DMS153 treated with DMSO at 0.1 percent for 48 hours (cell line): ENCODE data around the gene CNN3.

Source experiments
- DNase-seq: peaks from one replicate; lab custom pipeline; 2025; ENCODE audit not compliant: unreplicated experiment; lab: John Stamatoyannopoulos, UW

The CNN3 gene

GRCh38 chr1:94888201-94888600 is 38.7 kb downstream of the CNN3 start:
- DNase-seq: no peak

- no peak for DNase-seq
These were observed 39.2 kb downstream of the CNN3 start for GRCh38 chr1:94887603-94888171.

GRCh38 chr1:94887106-94887505 is 39.8 kb downstream of the CNN3 start:
- DNase-seq: no peak

- no peak for DNase-seq
These were observed 40.5 kb downstream of the CNN3 start for GRCh38 chr1:94886361-94886760.

- DNase-seq: no peak
These were observed 42.4 kb downstream of the CNN3 start for GRCh38 chr1:94884507-94884906.

GRCh38 chr1:94884106-94884505 is 42.8 kb downstream of the CNN3 start:
- peak; percentile 41 for DNase-seq

GRCh38 chr1:94883691-94884090 is 43.2 kb downstream of the CNN3 start:
- DNase-seq: peak; percentile 41

- DNase-seq: no peak
These were observed 48.6 kb downstream of the CNN3 start for GRCh38 chr1:94878329-94878728.

GRCh38 chr1:94876362-94876761 is 50.5 kb downstream of the CNN3 start:
- DNase-seq: no peak

GRCh38 chr1:94875794-94876193 is 51.1 kb downstream of the CNN3 start:
- no peak for DNase-seq

- no peak for DNase-seq
These were observed 52.5 kb downstream of the CNN3 start for GRCh38 chr1:94874423-94874822.

GRCh38 chr1:94873520-94874351 is 53.2 kb downstream of the CNN3 start:
- peak; percentile 64 for DNase-seq

- no peak for DNase-seq
These were observed 54.0 kb downstream of the CNN3 start for GRCh38 chr1:94872771-94873495.

- DNase-seq: no peak
These were observed 55.9 kb downstream of the CNN3 start for GRCh38 chr1:94871031-94871430.

GRCh38 chr1:94866164-94866807 is 60.6 kb downstream of the CNN3 start:
- no peak for DNase-seq

- DNase-seq: no peak
These were observed 61.5 kb downstream of the CNN3 start for GRCh38 chr1:94865360-94865759.

- no peak for DNase-seq
These were observed 62.1 kb downstream of the CNN3 start for GRCh38 chr1:94864821-94865220.

GRCh38 chr1:94863919-94864318 is 63.0 kb downstream of the CNN3 start:
- DNase-seq: no peak

GRCh38 chr1:94863297-94863911 is 63.5 kb downstream of the CNN3 start:
- no peak for DNase-seq

GRCh38 chr1:94862718-94863117 is 64.2 kb downstream of the CNN3 start:
- no peak for DNase-seq

GRCh38 chr1:94859174-94859573 is 67.7 kb downstream of the CNN3 start:
- DNase-seq: no peak
